GM23248 (cell line): ENCODE data around the gene WEE2. TPM values are rescaled to one million over a fixed set of nuclear protein-coding genes. Genes with fewer than 3 reads are reported as not detected.
A peak's percentile ranks its signal among the peaks of the same experiment; 100 is the strongest.

ENCODE experiments used
- DNase-seq: peaks from one replicate; pipeline ENCODE4 v3.0.0-alpha.2; 2015
- H2AFZ ChIP-seq: fragments of 200-600 bp; sonication (generic); 2 replicates; pipeline ENCODE4 v1.6.1; 2016; ENCODE audit warnings: antibody characterized with exemption
- H3F3A ChIP-seq: fragments of 200-600 bp; sonication (generic); 2 replicates; pipeline ENCODE4 v1.6.1; 2016; ENCODE audit warnings: mild to moderate bottlenecking, antibody characterized with exemption, mixed run types; ENCODE audit not compliant: insufficient read depth
- H3K27ac ChIP-seq: fragments of 200-600 bp; sonication (generic); 2 replicates; pipeline ENCODE4 v1.5.1; 2016; ENCODE audit warnings: mild to moderate bottlenecking
- H3K27me3 ChIP-seq: fragments of 200-600 bp; sonication (generic); replicated peaks from 2 replicates; pipeline ENCODE4 v1.6.1; 2016; ENCODE audit warnings: mild to moderate bottlenecking; ENCODE audit not compliant: insufficient read depth
- H3K36me3 ChIP-seq: fragments of 200-600 bp; sonication (generic); 2 replicates; pipeline ENCODE4 v1.6.1; 2016; ENCODE audit warnings: low read depth, mild to moderate bottlenecking
- H3K4me1 ChIP-seq: fragments of 200-600 bp; sonication (generic); 2 replicates; pipeline ENCODE4 v1.6.1; 2016; ENCODE audit warnings: mild to moderate bottlenecking; ENCODE audit not compliant: insufficient read depth
- H3K4me2 ChIP-seq: fragments of 200-600 bp; sonication (generic); one replicate; pipeline ENCODE4 v1.6.1; 2016; ENCODE audit warnings: mild to moderate bottlenecking; ENCODE audit not compliant: unreplicated experiment
- H3K4me3 ChIP-seq: fragments of 200-600 bp; sonication (generic); 2 replicates; pipeline ENCODE4 v1.5.1; 2016; ENCODE audit warnings: mild to moderate bottlenecking
- H3K79me2 ChIP-seq: fragments of 200-600 bp; sonication (generic); 2 replicates; pipeline ENCODE4 v1.6.1; 2016; ENCODE audit warnings: mild to moderate bottlenecking; ENCODE audit not compliant: insufficient read depth
- H3K9ac ChIP-seq: fragments of 200-600 bp; sonication (generic); 2 replicates; pipeline ENCODE4 v1.6.1; 2016; ENCODE audit warnings: mild to moderate bottlenecking
- H3K9me2 ChIP-seq: fragments of 200-600 bp; sonication (generic); 2 replicates; pipeline ENCODE4 v1.6.1; 2016; ENCODE audit warnings: mixed run types, mild to moderate bottlenecking, moderate library complexity; ENCODE audit not compliant: insufficient read depth
- H3K9me3 ChIP-seq: fragments of 200-600 bp; sonication (generic); one replicate; pipeline ENCODE4 v1.6.1; 2017; ENCODE audit warnings: low read depth
- H4K20me1 ChIP-seq: fragments of 200-600 bp; sonication (generic); 2 replicates; pipeline ENCODE4 v1.6.0; 2016; ENCODE audit not compliant: insufficient read depth
- EZH2 ChIP-seq: fragments of 200-600 bp; sonication (generic); IDR thresholded peaks from 2 replicates; pipeline ENCODE4 v1.6.1; 2018; ENCODE audit warnings: antibody characterized with exemption, mild to moderate bottlenecking; ENCODE audit not compliant: insufficient read depth, poor library complexity, severe bottlenecking
- EZH2phosphoT487 ChIP-seq: fragments of 200-600 bp; sonication (generic); IDR thresholded peaks from 2 replicates; pipeline ENCODE4 v1.6.1; 2018; ENCODE audit warnings: antibody characterized with exemption, moderate library complexity, mild to moderate bottlenecking, low read depth; ENCODE audit not compliant: insufficient read depth
- WGBS, 2 experiments: methylation state at CpG; one replicate each; pipeline ENCODE4 v1.1.6; 2015 to 2017; ENCODE audit warnings: low lambda C conversion rate in 2 of 2, low coverage in 1 of 2; ENCODE audit errors: missing lambda C conversion rate in 2 of 2; 5-methylcytosine and 5-hydroxymethylcytosine counted together
- in situ Hi-C: fragments of 300-500 bp; cut with MboI; formaldehyde crosslinking; loops from 2 replicates; pipeline ENCODE4 v1.15.0; 2020
- polyA plus RNA-seq: library from polyadenylated mRNA; unstranded; fragments of >200 nt; fragmentation: Nextera tagmentation; extraction: Ambion mirVana; gene quantifications from 2 replicates; pipeline ENCODE4 v1.2.1, GENCODE V29; 2016
- total RNA-seq: library from RNA; depleted of rRNA; stranded (reverse); fragments of >200 nt; shearing (Covaris generic); gene quantifications from 2 replicates; pipeline ENCODE4 v1.2.3, GENCODE V29; 2014

WEE2 gene
- total and polyA plus RNA-seq, 2 experiments from 2014 or later, result not detected

- Histone ChIP-seq H3K27ac (no peak overlapping the region), H3K4me2 (no peak overlapping the region)
- in situ Hi-C loops, result no loop called here
These were observed 9.7 kb upstream of the WEE2 start for GRCh38 chr7:141698247-141699015.

GRCh38 chr7:141699860-141700259, 8.3 kb upstream of the WEE2 start:
- in situ Hi-C loops, result no loop called here

More at GRCh38 chr7:141698247-141699015, 9.7 kb upstream of the WEE2 start:
- H3K4me3 ChIP-seq, result no peak overlapping the region
- H3K9me2 ChIP-seq, result no peaks in the 10 kb centered on the region
- H3K79me2 ChIP-seq, result no peaks in the 10 kb centered on the region; the same call in 1 of the 2 replicates
- TF ChIP-seq EZH2phosphoT487 (no peak), EZH2 (no peak)
- no peak overlapping the region for H2AFZ ChIP-seq
- no peaks in the 10 kb centered on the region for H3K27me3 ChIP-seq
- DNase-seq, result no peak
- 80 to 94% methylated on average over 1 of the region's 1 CpG for WGBS, 2 experiments
- no peaks in the 10 kb centered on the region; the same call in 1 of the 2 replicates for H3F3A ChIP-seq
- no peaks in the 10 kb centered on the region for H3K9me3 ChIP-seq
- no peak overlapping the region for H3K9ac ChIP-seq
- no peaks in the 10 kb centered on the region for H3K36me3 ChIP-seq
- H3K4me1 ChIP-seq, result no peaks in the 10 kb centered on the region
- H4K20me1 ChIP-seq, result no peaks in the 10 kb centered on the region

GRCh38 chr7:141700296-141700847, 7.8 kb upstream of the WEE2 start:
- peak overlapping the region; percentile 73 for H2AFZ ChIP-seq
- TF ChIP-seq EZH2, result no peak
- no peak for TF ChIP-seq EZH2phosphoT487
- H3K4me3 ChIP-seq, result peak overlapping the region; percentile 76; the same call in 1 of the 2 replicates
- no peaks in the 10 kb centered on the region for H3K9me3 ChIP-seq
- in situ Hi-C loops, result no loop called here
- H3K4me2 ChIP-seq, result peak overlapping the region; percentile 55
- H3K9me2 ChIP-seq, result no peaks in the 10 kb centered on the region
- H3K27me3 ChIP-seq, result no peaks in the 10 kb centered on the region
- H3F3A ChIP-seq, result no peaks in the 10 kb centered on the region; the same call in 1 of the 2 replicates
- DNase-seq, result peak; percentile 38
- no peaks in the 10 kb centered on the region for H3K4me1 ChIP-seq
- H3K27ac ChIP-seq, result no peak overlapping the region
- no peaks in the 10 kb centered on the region for H3K36me3 ChIP-seq
- H3K9ac ChIP-seq, result no peak overlapping the region
- WGBS, 2 experiments, result 57 to 62% methylated on average over 4 to 5 of the region's 5 CpGs
- no peaks in the 10 kb centered on the region; the same call in 1 of the 2 replicates for H3K79me2 ChIP-seq
- no peaks in the 10 kb centered on the region for H4K20me1 ChIP-seq

More at GRCh38 chr7:141699860-141700259, 8.3 kb upstream of the WEE2 start:
- Histone ChIP-seq H2AFZ (no peak overlapping the region), H3K9me2 (no peaks in the 10 kb centered on the region), H3K9me3 (no peaks in the 10 kb centered on the region), H3K36me3 (no peaks in the 10 kb centered on the region), H3K4me2 (no peak overlapping the region), H3K9ac (no peak overlapping the region), H4K20me1 (no peaks in the 10 kb centered on the region), H3F3A (no peaks in the 10 kb centered on the region; the same call in 1 of the 2 replicates), H3K27ac (no peak overlapping the region), H3K79me2 (no peaks in the 10 kb centered on the region; the same call in 1 of the 2 replicates), H3K27me3 (no peaks in the 10 kb centered on the region), H3K4me1 (no peaks in the 10 kb centered on the region), H3K4me3 (no peak overlapping the region)
- WGBS, 2 experiments, result 85 to 92% methylated on average over 3 of the region's 3 CpGs
- TF ChIP-seq EZH2phosphoT487 (no peak), EZH2 (no peak)
- no peak for DNase-seq

GRCh38 chr7:141700848-141701371, 7.2 kb upstream of the WEE2 start:
- peak overlapping the region; percentile 73 for H2AFZ ChIP-seq
- no peaks in the 10 kb centered on the region for H3K9me2 ChIP-seq
- in situ Hi-C loops, result no loop called here
- no peak overlapping the region for H3K27ac ChIP-seq
- H3K9me3 ChIP-seq, result no peaks in the 10 kb centered on the region
- H4K20me1 ChIP-seq, result no peaks in the 10 kb centered on the region
- H3K79me2 ChIP-seq, result no peaks in the 10 kb centered on the region
- peak overlapping the region; percentile 55 for H3K4me2 ChIP-seq
- H3K9ac ChIP-seq, result peak overlapping the region; percentile 50; the same call in 1 of the 2 replicates
- no peaks in the 10 kb centered on the region for H3K27me3 ChIP-seq
- no peaks in the 10 kb centered on the region for H3K4me1 ChIP-seq
- H3F3A ChIP-seq, result no peaks in the 10 kb centered on the region; the same call in 1 of the 2 replicates
- peak; percentile 59 for DNase-seq
- no peaks in the 10 kb centered on the region for H3K36me3 ChIP-seq
- no peak for TF ChIP-seq EZH2
- TF ChIP-seq EZH2phosphoT487, result no peak
- 11 to 14% methylated on average over 20 of the region's 20 CpGs for WGBS, 2 experiments
- peak overlapping the region; percentile 76 for H3K4me3 ChIP-seq
